Non-pigmented ciliary epithelial cell (primary cell): Measurements from ENCODE around the gene UTP18.
"Not testable (repeated sequence)": the region's sequence is repeated elsewhere in the genome, so short reads cannot be mapped to it uniquely, and the experiment has no call there.

Experiments used
- DNase-seq: peaks from one replicate; pipeline ENCODE4 v3.0.0-alpha.2; 2010; ENCODE audit warnings: low read depth

Gene UTP18

GRCh38 chr17:51259564-51260236 is 646 bp upstream of the UTP18 start, which contains the start of gene MBTD1:
TSS of gene MBTD1 (minus strand) at chr17:51260049. CDS start at chr17:51225161, 34,888 bp downstream.
- peak; percentile 90 for DNase-seq

GRCh38 chr17:51261024-51261963 is 948 bp downstream of the UTP18 start:
- DNase-seq, result no peak

GRCh38 chr17:51263006-51263405 is 2.7 kb downstream of the UTP18 start:
- no peak for DNase-seq

- DNase-seq, result not testable (repeated sequence)
These were observed 4.1 kb downstream of the UTP18 start for GRCh38 chr17:51264466-51264865.

- DNase-seq, result no peak
These were observed 9.6 kb downstream of the UTP18 start for GRCh38 chr17:51269991-51270390.

GRCh38 chr17:51270636-51271035 is 10.3 kb downstream of the UTP18 start:
- no peak for DNase-seq

GRCh38 chr17:51272812-51273211 is 12.5 kb downstream of the UTP18 start:
- no peak for DNase-seq

- DNase-seq, result peak; percentile 50
These were observed 15.0 kb downstream of the UTP18 start for GRCh38 chr17:51275381-51275780.

GRCh38 chr17:51279183-51279582 is 18.8 kb downstream of the UTP18 start:
- DNase-seq, result no peak

GRCh38 chr17:51287412-51287811 is 27.1 kb downstream of the UTP18 start:
- no peak for DNase-seq

GRCh38 chr17:51289696-51290111 is 29.4 kb downstream of the UTP18 start:
- no peak for DNase-seq

- not testable (repeated sequence) for DNase-seq
These were observed 34.0 kb downstream of the UTP18 start for GRCh38 chr17:51294338-51294737.

GRCh38 chr17:51298508-51299371 is 38.4 kb downstream of the UTP18 start:
- peak; percentile 13 for DNase-seq

GRCh38 chr17:51299859-51300258 is 39.5 kb downstream of the UTP18 start:
- no peak for DNase-seq

- no peak for DNase-seq
These were observed 44.8 kb downstream of the UTP18 start for GRCh38 chr17:51305182-51305581.

- DNase-seq, result not testable (repeated sequence)
These were observed 51.7 kb downstream of the UTP18 start for GRCh38 chr17:51312003-51312402.

- DNase-seq, result no peak
These were observed 58.8 kb downstream of the UTP18 start for GRCh38 chr17:51319186-51319585.

GRCh38 chr17:51322390-51323029 is 62.2 kb downstream of the UTP18 start:
- DNase-seq, result no peak

- no peak for DNase-seq
These were observed 65.1 kb downstream of the UTP18 start for GRCh38 chr17:51325471-51325870.

GRCh38 chr17:51330861-51331503 is 70.6 kb downstream of the UTP18 start:
- DNase-seq, result not testable (repeated sequence)

GRCh38 chr17:51335006-51335590 is 74.8 kb downstream of the UTP18 start:
- no peak for DNase-seq
